H1 (cell line): ENCODE measurements around the gene SEMA3G. TPM values are rescaled to one million over a fixed set of nuclear protein-coding genes. Genes with fewer than 3 reads are reported as not detected.

ENCODE experiments used
- SIN3A ChIP-seq, 2 experiments: IDR thresholded peaks in 1 of 2; conservative IDR thresholded peaks in 1 of 2; 2 replicates each; pipeline ENCODE4 v1.6.1; 2011 to 2012; ENCODE audit warnings: low read length in 2 of 2, improper control_type of control experiment in 1 of 2, low read depth in 1 of 2, mild to moderate bottlenecking in 1 of 2
- SP4 ChIP-seq: IDR thresholded peaks from 2 replicates; pipeline ENCODE4 v1.6.1; 2012; ENCODE audit warnings: low read length, inconsistent platforms
- polyA plus RNA-seq, 7 experiments: library from polyadenylated mRNA; depleted of rRNA in 3 of 7; stranded (reverse) in 5 of 7; unstranded in 2 of 7; fragments of >200 nt in 5 of 7; fragments of 200-250 nt in 2 of 7; gene quantifications; 1 replicate in 5 of 7; 2 replicates in 1 of 7; 4 replicates in 1 of 7; pipeline versions ENCODE4 v1.2.1 to v1.2.3, GENCODE V29; 2011 to 2013; ENCODE audit warnings: missing spikeins in 2 of 7, mixed read lengths in 2 of 7
- total RNA-seq: library from RNA; stranded (reverse); fragmentation: NEBNext Ultra II Directional; extraction: Animal tissue kit (Norgen Biotek cat#: 25700); gene quantifications from 2 replicates; pipeline ENCODE4 v1.2.1, GENCODE V29; 2021
- TF ChIP-seq, protein P1 (sequence below): fragments of 300-600 bp; sonication (generic); IDR thresholded peaks from 2 replicates; pipeline ENCODE4 v1.7.1; 2012; ENCODE audit warnings: low read length, moderate library complexity, mild to moderate bottlenecking, inconsistent platforms; ENCODE audit not compliant: insufficient replicate concordance

The SEMA3G gene
- total and polyA plus RNA-seq, 2 of the 8 experiments (the other 6 are each of a cell fraction or from before 2014, with no cell fraction given): 0.95 to 1.5 TPM

DNA sequence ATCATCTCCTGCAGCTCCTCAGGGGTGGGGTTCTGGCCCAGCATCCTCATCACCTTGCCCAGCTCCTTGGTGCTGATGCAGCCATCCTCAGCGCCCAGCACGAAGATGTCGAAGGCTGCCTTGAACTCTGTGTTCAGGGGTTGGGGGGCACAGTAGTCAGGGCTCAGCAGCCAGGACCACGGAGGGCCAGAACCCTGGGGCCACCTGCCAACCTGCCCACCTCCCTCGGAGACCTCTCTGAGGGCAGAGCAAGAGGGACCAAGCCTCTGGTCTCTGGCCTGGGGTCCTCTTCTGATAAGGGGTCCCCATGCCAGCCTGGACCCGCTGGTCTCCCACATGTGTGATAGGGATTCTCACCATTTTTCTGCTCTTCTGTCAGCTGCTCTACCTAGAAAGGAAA, 7.2 kb upstream of the SEMA3G start (continued):
- TF ChIP-seq, protein P1, sequence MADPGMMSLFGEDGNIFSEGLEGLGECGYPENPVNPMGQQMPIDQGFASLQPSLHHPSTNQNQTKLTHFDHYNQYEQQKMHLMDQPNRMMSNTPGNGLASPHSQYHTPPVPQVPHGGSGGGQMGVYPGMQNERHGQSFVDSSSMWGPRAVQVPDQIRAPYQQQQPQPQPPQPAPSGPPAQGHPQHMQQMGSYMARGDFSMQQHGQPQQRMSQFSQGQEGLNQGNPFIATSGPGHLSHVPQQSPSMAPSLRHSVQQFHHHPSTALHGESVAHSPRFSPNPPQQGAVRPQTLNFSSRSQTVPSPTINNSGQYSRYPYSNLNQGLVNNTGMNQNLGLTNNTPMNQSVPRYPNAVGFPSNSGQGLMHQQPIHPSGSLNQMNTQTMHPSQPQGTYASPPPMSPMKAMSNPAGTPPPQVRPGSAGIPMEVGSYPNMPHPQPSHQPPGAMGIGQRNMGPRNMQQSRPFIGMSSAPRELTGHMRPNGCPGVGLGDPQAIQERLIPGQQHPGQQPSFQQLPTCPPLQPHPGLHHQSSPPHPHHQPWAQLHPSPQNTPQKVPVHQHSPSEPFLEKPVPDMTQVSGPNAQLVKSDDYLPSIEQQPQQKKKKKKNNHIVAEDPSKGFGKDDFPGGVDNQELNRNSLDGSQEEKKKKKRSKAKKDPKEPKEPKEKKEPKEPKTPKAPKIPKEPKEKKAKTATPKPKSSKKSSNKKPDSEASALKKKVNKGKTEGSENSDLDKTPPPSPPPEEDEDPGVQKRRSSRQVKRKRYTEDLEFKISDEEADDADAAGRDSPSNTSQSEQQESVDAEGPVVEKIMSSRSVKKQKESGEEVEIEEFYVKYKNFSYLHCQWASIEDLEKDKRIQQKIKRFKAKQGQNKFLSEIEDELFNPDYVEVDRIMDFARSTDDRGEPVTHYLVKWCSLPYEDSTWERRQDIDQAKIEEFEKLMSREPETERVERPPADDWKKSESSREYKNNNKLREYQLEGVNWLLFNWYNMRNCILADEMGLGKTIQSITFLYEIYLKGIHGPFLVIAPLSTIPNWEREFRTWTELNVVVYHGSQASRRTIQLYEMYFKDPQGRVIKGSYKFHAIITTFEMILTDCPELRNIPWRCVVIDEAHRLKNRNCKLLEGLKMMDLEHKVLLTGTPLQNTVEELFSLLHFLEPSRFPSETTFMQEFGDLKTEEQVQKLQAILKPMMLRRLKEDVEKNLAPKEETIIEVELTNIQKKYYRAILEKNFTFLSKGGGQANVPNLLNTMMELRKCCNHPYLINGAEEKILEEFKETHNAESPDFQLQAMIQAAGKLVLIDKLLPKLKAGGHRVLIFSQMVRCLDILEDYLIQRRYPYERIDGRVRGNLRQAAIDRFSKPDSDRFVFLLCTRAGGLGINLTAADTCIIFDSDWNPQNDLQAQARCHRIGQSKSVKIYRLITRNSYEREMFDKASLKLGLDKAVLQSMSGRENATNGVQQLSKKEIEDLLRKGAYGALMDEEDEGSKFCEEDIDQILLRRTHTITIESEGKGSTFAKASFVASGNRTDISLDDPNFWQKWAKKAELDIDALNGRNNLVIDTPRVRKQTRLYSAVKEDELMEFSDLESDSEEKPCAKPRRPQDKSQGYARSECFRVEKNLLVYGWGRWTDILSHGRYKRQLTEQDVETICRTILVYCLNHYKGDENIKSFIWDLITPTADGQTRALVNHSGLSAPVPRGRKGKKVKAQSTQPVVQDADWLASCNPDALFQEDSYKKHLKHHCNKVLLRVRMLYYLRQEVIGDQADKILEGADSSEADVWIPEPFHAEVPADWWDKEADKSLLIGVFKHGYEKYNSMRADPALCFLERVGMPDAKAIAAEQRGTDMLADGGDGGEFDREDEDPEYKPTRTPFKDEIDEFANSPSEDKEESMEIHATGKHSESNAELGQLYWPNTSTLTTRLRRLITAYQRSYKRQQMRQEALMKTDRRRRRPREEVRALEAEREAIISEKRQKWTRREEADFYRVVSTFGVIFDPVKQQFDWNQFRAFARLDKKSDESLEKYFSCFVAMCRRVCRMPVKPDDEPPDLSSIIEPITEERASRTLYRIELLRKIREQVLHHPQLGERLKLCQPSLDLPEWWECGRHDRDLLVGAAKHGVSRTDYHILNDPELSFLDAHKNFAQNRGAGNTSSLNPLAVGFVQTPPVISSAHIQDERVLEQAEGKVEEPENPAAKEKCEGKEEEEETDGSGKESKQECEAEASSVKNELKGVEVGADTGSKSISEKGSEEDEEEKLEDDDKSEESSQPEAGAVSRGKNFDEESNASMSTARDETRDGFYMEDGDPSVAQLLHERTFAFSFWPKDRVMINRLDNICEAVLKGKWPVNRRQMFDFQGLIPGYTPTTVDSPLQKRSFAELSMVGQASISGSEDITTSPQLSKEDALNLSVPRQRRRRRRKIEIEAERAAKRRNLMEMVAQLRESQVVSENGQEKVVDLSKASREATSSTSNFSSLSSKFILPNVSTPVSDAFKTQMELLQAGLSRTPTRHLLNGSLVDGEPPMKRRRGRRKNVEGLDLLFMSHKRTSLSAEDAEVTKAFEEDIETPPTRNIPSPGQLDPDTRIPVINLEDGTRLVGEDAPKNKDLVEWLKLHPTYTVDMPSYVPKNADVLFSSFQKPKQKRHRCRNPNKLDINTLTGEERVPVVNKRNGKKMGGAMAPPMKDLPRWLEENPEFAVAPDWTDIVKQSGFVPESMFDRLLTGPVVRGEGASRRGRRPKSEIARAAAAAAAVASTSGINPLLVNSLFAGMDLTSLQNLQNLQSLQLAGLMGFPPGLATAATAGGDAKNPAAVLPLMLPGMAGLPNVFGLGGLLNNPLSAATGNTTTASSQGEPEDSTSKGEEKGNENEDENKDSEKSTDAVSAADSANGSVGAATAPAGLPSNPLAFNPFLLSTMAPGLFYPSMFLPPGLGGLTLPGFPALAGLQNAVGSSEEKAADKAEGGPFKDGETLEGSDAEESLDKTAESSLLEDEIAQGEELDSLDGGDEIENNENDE: no peak
- TF ChIP-seq SP4 (no peak), SIN3A (conservative IDR thresholded peaks at IDR 0.05 in 1 of 2, IDR thresholded peaks at IDR 0.05 in 1 of 2; ENCODE audit: low read depth in 1 of 2, low read length in 2 of 2) (no peak)
